Breast epithelium (tissue), 3 donors: Measurements from ENCODE around the gene GGTLC3.
"Not testable (repeated sequence)": the region's sequence is repeated elsewhere in the genome, so short reads cannot be mapped to it uniquely, and the experiment has no call there.

Experiments
- POLR2A ChIP-seq: fragments of 450-650 bp; IDR thresholded peaks from one replicate; pipeline ENCODE4 v1.6.1; 2016; ENCODE audit warnings: antibody characterized with exemption, mild to moderate bottlenecking, moderate library complexity
- POLR2AphosphoS5 ChIP-seq, 3 donors: sonication (generic); formaldehyde crosslinking; IDR thresholded peaks; one replicate each; pipeline ENCODE4 v1.6.1; 2017; ENCODE audit warnings: antibody characterized with exemption in 3 of 3
- TF ChIP-seq, protein P1 (sequence below), 3 donors: fragments of 450-650 bp; IDR thresholded peaks; one replicate each; pipeline ENCODE4 v1.5.1; 2016 to 2017; ENCODE audit warnings: antibody characterized with exemption in 3 of 3, mild to moderate bottlenecking in 3 of 3, moderate library complexity in 3 of 3

GRCh38 chr22:18558516-18558915, 40.6 kb upstream of the GGTLC3 start:
- TF ChIP-seq, protein P1, sequence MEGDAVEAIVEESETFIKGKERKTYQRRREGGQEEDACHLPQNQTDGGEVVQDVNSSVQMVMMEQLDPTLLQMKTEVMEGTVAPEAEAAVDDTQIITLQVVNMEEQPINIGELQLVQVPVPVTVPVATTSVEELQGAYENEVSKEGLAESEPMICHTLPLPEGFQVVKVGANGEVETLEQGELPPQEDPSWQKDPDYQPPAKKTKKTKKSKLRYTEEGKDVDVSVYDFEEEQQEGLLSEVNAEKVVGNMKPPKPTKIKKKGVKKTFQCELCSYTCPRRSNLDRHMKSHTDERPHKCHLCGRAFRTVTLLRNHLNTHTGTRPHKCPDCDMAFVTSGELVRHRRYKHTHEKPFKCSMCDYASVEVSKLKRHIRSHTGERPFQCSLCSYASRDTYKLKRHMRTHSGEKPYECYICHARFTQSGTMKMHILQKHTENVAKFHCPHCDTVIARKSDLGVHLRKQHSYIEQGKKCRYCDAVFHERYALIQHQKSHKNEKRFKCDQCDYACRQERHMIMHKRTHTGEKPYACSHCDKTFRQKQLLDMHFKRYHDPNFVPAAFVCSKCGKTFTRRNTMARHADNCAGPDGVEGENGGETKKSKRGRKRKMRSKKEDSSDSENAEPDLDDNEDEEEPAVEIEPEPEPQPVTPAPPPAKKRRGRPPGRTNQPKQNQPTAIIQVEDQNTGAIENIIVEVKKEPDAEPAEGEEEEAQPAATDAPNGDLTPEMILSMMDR (IDR thresholded peaks at IDR 0.05) = not testable (repeated sequence)
- not testable (repeated sequence) for TF ChIP-seq POLR2A; POLR2AphosphoS5 (IDR thresholded peaks at IDR 0.05)
